ENCODE data around the gene SYT5. TPM values are rescaled to one million over a fixed set of nuclear protein-coding genes. Genes with fewer than 3 reads are reported as not detected.

The SYT5 gene
- total and polyA plus RNA-seq, 9 of the 15 experiments (the other 6 are each of a cell fraction or from before 2014, with no cell fraction given) = 1.3 to 20.9 (median 8.8) TPM

- TF ChIP-seq VEZF1 (CRISPR knock-in tag; IDR thresholded peaks at IDR 0.05) (no peak; the same call in 1 of the 2 replicates), ZNF699 (CRISPR knock-in tag; IDR thresholded peaks at IDR 0.05; ENCODE audit: insufficient replicate concordance) (no peak), ZNF444 (CRISPR knock-in tag; IDR thresholded peaks at IDR 0.05) (no peak), CHAMP1 (IDR thresholded peaks at IDR 0.05) (peak; percentile 33; the same call in 1 of the 2 replicates), CREB3 (tag; conservative IDR thresholded peaks at IDR 0.05; ENCODE audit: low read depth) (no peak), SRSF3 (IDR thresholded peaks at IDR 0.05; ENCODE audit: insufficient read depth, low read length) (peak; percentile 100), JUNB (CRISPR knock-in tag; conservative IDR thresholded peaks at IDR 0.05) (peak; percentile 59; the same call in 1 of the 2 replicates), MITF (IDR thresholded peaks at IDR 0.05) (peak; percentile 46; the same call in 1 of the 2 replicates), ZFX (CRISPR knock-in tag; IDR thresholded peaks at IDR 0.05) (peak; percentile 76), KLF16 (IDR thresholded peaks at IDR 0.05) (peak; percentile 52; the same call in 1 of the 2 replicates), ZC3H11A (IDR thresholded peaks at IDR 0.05; ENCODE audit: low read depth, low read length) (no peak), USF1 (CRISPR knock-in tag; IDR thresholded peaks at IDR 0.05) (peak; percentile 47; the same call in 1 of the 2 replicates), ZNF184 (CRISPR knock-in tag; IDR thresholded peaks at IDR 0.05) (no peak), HLTF (IDR thresholded peaks at IDR 0.05) (no peak), ZNF766 (CRISPR knock-in tag; conservative IDR thresholded peaks at IDR 0.05) (peak; percentile 70; the same call in 1 of the 2 replicates), ZBTB8A (IDR thresholded peaks at IDR 0.05; ENCODE audit: partially characterized antibody) (no peak), SRSF7 (optimal IDR thresholded peaks at IDR 0.05; ENCODE audit: low read depth, low read length) (no peak), NCOR1 (IDR thresholded peaks at IDR 0.05) (peak; percentile 81), KAT2B (IDR thresholded peaks at IDR 0.05; ENCODE audit: low read depth, low read length) (no peak)
These were observed 36.5 kb upstream of the SYT5 start (continued) for GRCh38 chr19:55216461-55217198.
